K562 (cell line): ENCODE measurements around the gene GFRA1. TPM values are rescaled to one million over a fixed set of nuclear protein-coding genes. Genes with fewer than 3 reads are reported as not detected.

Source experiments
- ATAC-seq: fragments of 200-7000 bp; cut with Tn5 transposase; 3 replicates; pipeline ENCODE4 v1.9.1; 2020; ENCODE audit warnings: moderate library complexity
- BruUV-seq: library from RNA; stranded (reverse); fragments of 400-500 nt; replicated peaks from 2 replicates; lab custom pipeline; 2021; lab: Mats Ljungman, UMichigan
- CTCF ChIA-PET: fragments of 300-600 bp; formaldehyde crosslinking; extraction: SDS; loops from one replicate; lab custom pipeline; 2021; ENCODE audit warnings: low intra/inter-chr PET ratio; lab: Yijun Ruan, JAX
- POLR2A ChIA-PET: fragments of 300-600, 350-650 bp; sonication (Branson Sonifier 250); formaldehyde crosslinking; extraction: SDS; loops from one replicate; lab custom pipeline; 2021; ENCODE audit warnings: antibody characterized with exemption, inconsistent platforms; lab: Yijun Ruan, JAX
- DNase-seq, 4 experiments: peaks; one replicate each; pipeline versions ENCODE4 v3.0.0 to v3.0.0-alpha.2; 2011 to 2018; ENCODE audit warnings: low spot score in 3 of 4, mixed read lengths in 3 of 4; ENCODE audit errors: extremely low read depth in 1 of 4
- FAIRE-seq: peaks from 2 replicates; lab custom pipeline; 2011; peaks lifted over from hg19 to GRCh38; lab: Jason Lieb, UNC
- H2AFZ ChIP-seq: 2 replicates; pipeline ENCODE4 v1.6.0; 2011; ENCODE audit warnings: low read depth, low read length, control low read depth, inconsistent platforms
- H3K27ac ChIP-seq: fragments of 200-600 bp; 3 replicates; pipeline ENCODE4 v1.8.0; 2011; ENCODE audit warnings: low read depth, mild to moderate bottlenecking, control low read depth, inconsistent platforms, low read length, moderate library complexity, mixed read lengths; ENCODE audit errors: extremely low read depth
- H3K27me3 ChIP-seq, 2 experiments: fragments of 300-600 bp in 1 of 2; 2 replicates in 1 of 2; 3 replicates in 1 of 2; pipeline versions ENCODE4 v1.6.0 to v1.8.0; 2011; ENCODE audit warnings: inconsistent platforms in 2 of 2, low read length in 2 of 2, mild to moderate bottlenecking in 1 of 2, mixed read lengths in 1 of 2, moderate library complexity in 1 of 2; ENCODE audit not compliant: control insufficient read depth in 2 of 2, insufficient read depth in 2 of 2
- H3K36me3 ChIP-seq: fragments of 300-600 bp; 3 replicates; pipeline ENCODE4 v1.8.0; 2011; ENCODE audit warnings: mild to moderate bottlenecking, low read length, inconsistent platforms; ENCODE audit not compliant: control insufficient read depth, insufficient read depth
- H3K4me1 ChIP-seq, 2 experiments: fragments of 200-600 bp in 1 of 2; replicated peaks in 1 of 2; 2 replicates in 1 of 2; 3 replicates in 1 of 2; pipeline versions ENCODE4 v1.5.1 to v1.8.0; 2011; ENCODE audit warnings: inconsistent platforms in 2 of 2, low read length in 2 of 2, mild to moderate bottlenecking in 1 of 2, mixed read lengths in 1 of 2, moderate library complexity in 1 of 2; ENCODE audit not compliant: control insufficient read depth in 2 of 2, insufficient read depth in 2 of 2
- H3K4me2 ChIP-seq: 2 replicates; pipeline ENCODE4 v1.6.1; 2011; ENCODE audit warnings: low read length, control low read depth, inconsistent platforms, mixed read lengths; ENCODE audit not compliant: insufficient read depth
- H3K4me3 ChIP-seq: fragments of 200-600 bp; sonication (generic), shearing (Covaris generic); 2 replicates; pipeline ENCODE4 v1.5.1; 2016; ENCODE audit warnings: control low read depth, inconsistent platforms
- H3K79me2 ChIP-seq: fragments of 200-600 bp; 3 replicates; pipeline ENCODE4 v1.8.0; 2011; ENCODE audit warnings: low read length, inconsistent platforms; ENCODE audit not compliant: control insufficient read depth, insufficient read depth
- H3K9ac ChIP-seq, 2 experiments: 2 replicates each; pipeline versions ENCODE4 v1.6.0 to v1.6.1; 2011; ENCODE audit warnings: low read depth in 2 of 2, low read length in 2 of 2, control low read depth in 1 of 2, inconsistent platforms in 1 of 2, mild to moderate bottlenecking in 1 of 2, mixed read lengths in 1 of 2; ENCODE audit not compliant: insufficient read depth in 1 of 2
- H3K9me1 ChIP-seq: one replicate; pipeline ENCODE4 v1.6.0; 2011; ENCODE audit warnings: inconsistent platforms, mild to moderate bottlenecking, low read length, moderate library complexity; ENCODE audit not compliant: control insufficient read depth, insufficient read depth
- H3K9me3 ChIP-seq: replicated peaks from 2 replicates; pipeline ENCODE4 v1.5.1; 2011; ENCODE audit warnings: low read depth, low read length, inconsistent platforms; ENCODE audit not compliant: control insufficient read depth, insufficient read depth
- H4K20me1 ChIP-seq: replicated peaks from 2 replicates; pipeline ENCODE4 v1.6.1; 2011; ENCODE audit warnings: low read length, inconsistent platforms, mixed read lengths; ENCODE audit not compliant: control insufficient read depth, insufficient read depth
- ASH1L ChIP-seq: fragments of 450-650 bp; IDR thresholded peaks from 2 replicates; pipeline ENCODE4 v1.6.1; 2018; ENCODE audit warnings: borderline replicate concordance, mild to moderate bottlenecking, low read depth; ENCODE audit not compliant: partially characterized antibody
- GMEB1 ChIP-seq: fragments of 250-450 bp; sonication (Bioruptor Pico); IDR thresholded peaks from 2 replicates; pipeline ENCODE4 v1.4.0; 2020; ENCODE audit warnings: mild to moderate bottlenecking
- HNRNPUL1 ChIP-seq: fragments of 200-400 bp; formaldehyde crosslinking; IDR thresholded peaks from 2 replicates; pipeline ENCODE4 v1.6.1; 2017; ENCODE audit warnings: low read length
- IFI16 ChIP-seq: fragments of 250-450 bp; sonication (Bioruptor Pico); IDR thresholded peaks from 2 replicates; pipeline ENCODE4 v2.1.2; 2022; ENCODE audit warnings: mild to moderate bottlenecking, inconsistent platforms
- MNT ChIP-seq, 2 experiments: fragments of 450-650 bp; conservative IDR thresholded peaks; 2 replicates each; pipeline ENCODE4 v1.6.1; 2017; ENCODE audit warnings: mild to moderate bottlenecking in 2 of 2, moderate library complexity in 2 of 2
- MTF1 ChIP-seq: fragments of 250-450 bp; sonication (Bioruptor Pico); IDR thresholded peaks from 2 replicates; pipeline ENCODE4 v1.9.0; 2021; ENCODE audit warnings: moderate library complexity, mild to moderate bottlenecking, inconsistent platforms, borderline replicate concordance
- NFE2 ChIP-seq: IDR thresholded peaks from 2 replicates; pipeline ENCODE4 v1.6.1; 2014; ENCODE audit warnings: antibody characterized with exemption, low read depth
- PHF20 ChIP-seq: fragments of 450-650 bp; IDR thresholded peaks from 2 replicates; pipeline ENCODE4 v1.6.1; 2018; ENCODE audit not compliant: partially characterized antibody
- SFPQ ChIP-seq: fragments of 200-400 bp; formaldehyde crosslinking; IDR thresholded peaks from 2 replicates; pipeline ENCODE4 v1.6.1; 2017; ENCODE audit warnings: mild to moderate bottlenecking, low read depth, low read length, moderate library complexity
- SIX5 ChIP-seq, 2 experiments: IDR thresholded peaks; 2 replicates each; pipeline ENCODE4 v1.6.1; 2011; ENCODE audit warnings: low read length in 2 of 2, borderline replicate concordance in 1 of 2, low read depth in 1 of 2, mild to moderate bottlenecking in 1 of 2, moderate library complexity in 1 of 2; ENCODE audit not compliant: insufficient read depth in 1 of 2
- ZNF12 ChIP-seq: sonication (generic); formaldehyde crosslinking; IDR thresholded peaks from 2 replicates; pipeline ENCODE4 v1.4.0; 2020; ENCODE audit warnings: mild to moderate bottlenecking, missing genetic modification reagents
- ZNF121 ChIP-seq: sonication (generic); formaldehyde crosslinking; conservative IDR thresholded peaks from 2 replicates; pipeline ENCODE4 v1.8.0; 2022; ENCODE audit warnings: missing genetic modification reagents
- ZNF140 ChIP-seq: fragments of 250-450 bp; sonication (Bioruptor Pico); IDR thresholded peaks from 2 replicates; pipeline ENCODE4 v1.8.0; 2021; ENCODE audit warnings: moderate library complexity, mild to moderate bottlenecking, inconsistent platforms
- WGBS: fragments of 100-300 bp; shearing (Covaris generic); methylation state at CpG from one replicate; pipeline ENCODE4 v1.1.6; 2016; ENCODE audit warnings: low coverage, mixed read lengths; ENCODE audit not compliant: insufficient coverage; ENCODE audit errors: missing lambda C conversion rate; 5-methylcytosine and 5-hydroxymethylcytosine counted together
- in situ Hi-C: fragments of 300-500 bp; cut with MboI; formaldehyde crosslinking; loops from 4 replicates; pipeline ENCODE4 v1.15.0; 2018; ENCODE audit warnings: inconsistent platforms, mixed read lengths
- intact Hi-C: fragments of 100-400 bp; cut with micrococcal nuclease; formaldehyde crosslinking; loops from 2 replicates; pipeline ENCODE4 v1.14.2; 2022
- polyA plus RNA-seq, 8 experiments: library from polyadenylated mRNA; depleted of rRNA in 4 of 8; stranded (reverse) in 5 of 8; unstranded in 3 of 8; fragments of >200 nt; fragmentation: Nextera tagmentation in 2 of 8; fragmentation: Illumina TruSeq in 1 of 8; extraction: Ambion mirVana in 2 of 8; extraction: Trizol in 1 of 8; gene quantifications; 2 replicates each; pipeline versions ENCODE4 v1.2.1 to v1.2.3, GENCODE V29; 2011 to 2014; ENCODE audit warnings: inconsistent platforms in 1 of 8, missing spikeins in 1 of 8
- total RNA-seq, 7 experiments: library from RNA; depleted of rRNA in 6 of 7; stranded (reverse); fragments of >200 nt in 6 of 7; fragmentation: Illumina TruSeq in 2 of 7; extraction: Trizol in 2 of 7; gene quantifications; 2 replicates each; pipeline versions ENCODE4 v1.2.1 to v1.2.3, GENCODE V29; 2011 to 2021; ENCODE audit warnings: low replicate concordance in 1 of 7
- TF ChIP-seq, protein P1 (sequence below): fragments of 250-450 bp; sonication (Bioruptor Pico); IDR thresholded peaks from 2 replicates; pipeline ENCODE4 v1.5.0; 2021; ENCODE audit warnings: mild to moderate bottlenecking, borderline replicate concordance

GFRA1 gene
- total and polyA plus RNA-seq, 9 of the 15 experiments (the other 6 are each of a cell fraction or from before 2014, with no cell fraction given): 0.04 TPM; not detected in 8

- ATAC-seq: no peak
- H3K9me3 ChIP-seq: no peaks in the 10 kb centered on the region
- no peaks in the 10 kb centered on the region for H3K9me1 ChIP-seq
- in situ Hi-C loops (no loop called here), intact Hi-C loops (no loop called here)
- H3K79me2 ChIP-seq: no peaks in the 10 kb centered on the region
- no peak overlapping the region for H2AFZ ChIP-seq
- BruUV-seq: no TSS peak
- ChIA-PET CTCF (no interaction called here), POLR2A (no interaction called here)
- no peak overlapping the region for H3K9ac ChIP-seq
- H3K27me3 ChIP-seq: no peaks in the 10 kb centered on the region
- no peak for FAIRE-seq
- H3K27ac ChIP-seq: no peak overlapping the region
- DNase-seq: no peak
- whole genome bisulfite sequencing: 0% methylated on average over 7 of the region's 8 CpGs
- no peak overlapping the region for H3K4me3 ChIP-seq
- no peaks in the 10 kb centered on the region for H3K36me3 ChIP-seq
- H3K4me2 ChIP-seq: no peak overlapping the region
- no peaks in the 10 kb centered on the region for H4K20me1 ChIP-seq
- H3K4me1 ChIP-seq: no peaks in the 10 kb centered on the region
- TF ChIP-seq IFI16 (no peak), GMEB1 (CRISPR knock-in tag) (no peak), MTF1 (CRISPR knock-in tag) (no peak), PHF20 (no peak), MNT (conservative IDR thresholded peaks at IDR 0.05) (no peak), SIX5 (IDR thresholded peaks at IDR 0.05; ENCODE audit: borderline replicate concordance in 1 of 2, insufficient read depth in 1 of 2, low read depth in 1 of 2, low read length in 2 of 2) (no peak), ASH1L (no peak), NFE2 (no peak), ZNF140 (CRISPR knock-in tag) (no peak), ZNF12 (CRISPR knock-in tag) (no peak), HNRNPUL1 (no peak), ZNF121 (CRISPR knock-in tag) (no peak), SFPQ (no peak)
- TF ChIP-seq, protein P1, sequence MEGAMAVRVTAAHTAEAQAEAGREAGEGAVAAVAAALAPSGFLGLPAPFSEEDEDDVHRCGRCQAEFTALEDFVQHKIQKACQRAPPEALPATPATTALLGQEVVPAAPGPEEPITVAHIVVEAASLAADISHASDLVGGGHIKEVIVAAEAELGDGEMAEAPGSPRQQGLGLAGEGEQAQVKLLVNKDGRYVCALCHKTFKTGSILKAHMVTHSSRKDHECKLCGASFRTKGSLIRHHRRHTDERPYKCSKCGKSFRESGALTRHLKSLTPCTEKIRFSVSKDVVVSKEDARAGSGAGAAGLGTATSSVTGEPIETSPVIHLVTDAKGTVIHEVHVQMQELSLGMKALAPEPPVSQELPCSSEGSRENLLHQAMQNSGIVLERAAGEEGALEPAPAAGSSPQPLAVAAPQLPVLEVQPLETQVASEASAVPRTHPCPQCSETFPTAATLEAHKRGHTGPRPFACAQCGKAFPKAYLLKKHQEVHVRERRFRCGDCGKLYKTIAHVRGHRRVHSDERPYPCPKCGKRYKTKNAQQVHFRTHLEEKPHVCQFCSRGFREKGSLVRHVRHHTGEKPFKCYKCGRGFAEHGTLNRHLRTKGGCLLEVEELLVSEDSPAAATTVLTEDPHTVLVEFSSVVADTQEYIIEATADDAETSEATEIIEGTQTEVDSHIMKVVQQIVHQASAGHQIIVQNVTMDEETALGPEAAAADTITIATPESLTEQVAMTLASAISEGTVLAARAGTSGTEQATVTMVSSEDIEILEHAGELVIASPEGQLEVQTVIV (CRISPR knock-in tag): no peak
These were observed 229.1 kb downstream of the GFRA1 start for GRCh38 chr10:116043861-116044260.
